ENCODE data around the gene ERBB4. TPM values are rescaled to one million over a fixed set of nuclear protein-coding genes. Genes with fewer than 3 reads are reported as not detected.
"Not testable (repeated sequence)": the region's sequence is repeated elsewhere in the genome, so short reads cannot be mapped to it uniquely, and the experiment has no call there.

The ERBB4 gene
- polyA plus RNA-seq, 6 donors from 2014 or later, result not detected

- Mint-ChIP-seq H3K36me3 (no peaks in the 10 kb centered on the region), H3K4me1 (no peaks in the 10 kb centered on the region), H3K9me3 (peaks cover 0 to 6% (median 0%) of the 10 kb centered on the region in 7 donors), H3K4me3 (no peak overlapping the region), H3K27me3 (no peaks in the 10 kb centered on the region), H3K27ac (no peak overlapping the region)
- ATAC-seq (ENCODE audit: low read depth in 2 of 2) (no peak), DNase-seq (no peak)
Observed at GRCh38 chr2:211631503-211631902, 907.1 kb downstream of the ERBB4 start.

GRCh38 chr2:211623096-211623495, 915.5 kb downstream of the ERBB4 start:
- no peak overlapping the region for H3K4me3 Mint-ChIP-seq
- H3K9me3 Mint-ChIP-seq, result peaks cover 0 to 13% (median 0%) of the 10 kb centered on the region in 7 donors
- ATAC-seq (ENCODE audit: low read depth in 2 of 2) (no peak), DNase-seq (no peak)
- no peak overlapping the region for H3K27ac Mint-ChIP-seq
- no peaks in the 10 kb centered on the region for H3K27me3 Mint-ChIP-seq
- H3K4me1 Mint-ChIP-seq, result no peaks in the 10 kb centered on the region
- no peaks in the 10 kb centered on the region for H3K36me3 Mint-ChIP-seq

- Mint-ChIP-seq H3K4me1 (no peaks in the 10 kb centered on the region), H3K4me3 (no peak overlapping the region), H3K9me3 (peaks cover 0 to 8% (median 0%) of the 10 kb centered on the region in 7 donors), H3K27me3 (no peaks in the 10 kb centered on the region), H3K27ac (no peak overlapping the region), H3K36me3 (no peaks in the 10 kb centered on the region)
- ATAC-seq (ENCODE audit: low read depth in 2 of 2), result no peak
- DNase-seq, result no peak
Observed at GRCh38 chr2:211620986-211621385, 917.6 kb downstream of the ERBB4 start.

- H3K36me3 Mint-ChIP-seq, result no peaks in the 10 kb centered on the region
- H3K27ac Mint-ChIP-seq, result no peak overlapping the region
- H3K4me1 Mint-ChIP-seq, result no peaks in the 10 kb centered on the region
- H3K27me3 Mint-ChIP-seq, result no peaks in the 10 kb centered on the region
- peaks cover 0 to 4% (median 0%) of the 10 kb centered on the region in 7 donors for H3K9me3 Mint-ChIP-seq
- no peak overlapping the region for H3K4me3 Mint-ChIP-seq
- ATAC-seq (ENCODE audit: low read depth in 2 of 2), result no peak
- DNase-seq, result no peak
Observed at GRCh38 chr2:211617803-211618202, 920.8 kb downstream of the ERBB4 start.

GRCh38 chr2:211611621-211612020, 927.0 kb downstream of the ERBB4 start:
- Mint-ChIP-seq H3K4me3 (no peak overlapping the region), H3K4me1 (no peaks in the 10 kb centered on the region), H3K36me3 (no peaks in the 10 kb centered on the region), H3K27me3 (no peaks in the 10 kb centered on the region), H3K9me3 (peaks cover 0 to 9% (median 0%) of the 10 kb centered on the region in 7 donors), H3K27ac (peak overlapping the region in 1 of 6 donors; percentile 56)
- ATAC-seq (ENCODE audit: low read depth in 2 of 2), result no peak
- DNase-seq, result no peak

GRCh38 chr2:211611061-211611518, 927.5 kb downstream of the ERBB4 start:
- peaks cover 0 to 9% (median 0%) of the 10 kb centered on the region in 7 donors for H3K9me3 Mint-ChIP-seq
- H3K27me3 Mint-ChIP-seq, result no peaks in the 10 kb centered on the region
- H3K4me3 Mint-ChIP-seq, result peak overlapping the region in 1 of 8 donors; percentile 68
- no peaks in the 10 kb centered on the region for H3K4me1 Mint-ChIP-seq
- H3K36me3 Mint-ChIP-seq, result no peaks in the 10 kb centered on the region
- ATAC-seq (ENCODE audit: low read depth in 2 of 2), result no peak
- H3K27ac Mint-ChIP-seq, result peak overlapping the region in 1 of 6 donors; percentile 56
- DNase-seq, result no peak

- ATAC-seq (ENCODE audit: low read depth in 2 of 2), result no peak
- no peaks in the 10 kb centered on the region for H3K27me3 Mint-ChIP-seq
- H3K4me3 Mint-ChIP-seq, result no peak overlapping the region
- H3K36me3 Mint-ChIP-seq, result no peaks in the 10 kb centered on the region
- no peaks in the 10 kb centered on the region for H3K4me1 Mint-ChIP-seq
- no peak for DNase-seq
- H3K9me3 Mint-ChIP-seq, result peaks cover 0 to 9% (median 0%) of the 10 kb centered on the region in 7 donors
- H3K27ac Mint-ChIP-seq, result no peak overlapping the region
Observed at GRCh38 chr2:211609127-211609526, 929.5 kb downstream of the ERBB4 start.

GRCh38 chr2:211599146-211599545, 939.5 kb downstream of the ERBB4 start:
- ATAC-seq (ENCODE audit: low read depth in 2 of 2) (no peak), DNase-seq (no peak)
- Mint-ChIP-seq H3K36me3 (no peaks in the 10 kb centered on the region), H3K27ac (no peak overlapping the region), H3K27me3 (no peaks in the 10 kb centered on the region), H3K9me3 (peaks cover 0 to 8% (median 5%) of the 10 kb centered on the region in 7 donors), H3K4me3 (no peak overlapping the region), H3K4me1 (peaks cover 0 to 2% (median 0%) of the 10 kb centered on the region in 3 donors)

GRCh38 chr2:211598238-211598637, 940.4 kb downstream of the ERBB4 start:
- no peak overlapping the region for H3K27ac Mint-ChIP-seq
- peaks cover 0 to 8% (median 5%) of the 10 kb centered on the region in 7 donors for H3K9me3 Mint-ChIP-seq
- H3K4me3 Mint-ChIP-seq, result no peak overlapping the region

GRCh38 chr2:211592006-211592405, 946.6 kb downstream of the ERBB4 start:
- H3K27ac Mint-ChIP-seq, result not testable (repeated sequence)

More at GRCh38 chr2:211598238-211598637, 940.4 kb downstream of the ERBB4 start:
- no peak for ATAC-seq (ENCODE audit: low read depth in 2 of 2)
- peaks cover 0 to 2% (median 0%) of the 10 kb centered on the region in 3 donors for H3K4me1 Mint-ChIP-seq
- DNase-seq, result no peak
- H3K27me3 Mint-ChIP-seq, result no peaks in the 10 kb centered on the region
- H3K36me3 Mint-ChIP-seq, result no peaks in the 10 kb centered on the region

GRCh38 chr2:211591426-211591825, 947.2 kb downstream of the ERBB4 start:
- DNase-seq (no peak), ATAC-seq (ENCODE audit: low read depth in 2 of 2) (no peak)
- Mint-ChIP-seq H3K9me3 (peaks cover 0 to 10% (median 0%) of the 10 kb centered on the region in 7 donors), H3K4me1 (no peaks in the 10 kb centered on the region), H3K36me3 (no peaks in the 10 kb centered on the region), H3K4me3 (no peak overlapping the region), H3K27ac (no peak overlapping the region), H3K27me3 (no peaks in the 10 kb centered on the region)

More at GRCh38 chr2:211592006-211592405, 946.6 kb downstream of the ERBB4 start:
- not testable (repeated sequence) for ATAC-seq (ENCODE audit: low read depth in 2 of 2); H3K4me1 Mint-ChIP-seq; DNase-seq; H3K36me3 Mint-ChIP-seq; H3K27me3 Mint-ChIP-seq; H3K4me3 Mint-ChIP-seq
- peaks cover 0 to 10% (median 0%) of the 10 kb centered on the region in 7 donors for H3K9me3 Mint-ChIP-seq

GRCh38 chr2:211568439-211568838, 970.2 kb downstream of the ERBB4 start:
- Mint-ChIP-seq H3K36me3 (no peaks in the 10 kb centered on the region), H3K27ac (no peak overlapping the region), H3K9me3 (peaks cover 0 to 6% (median 0%) of the 10 kb centered on the region in 7 donors), H3K4me1 (no peaks in the 10 kb centered on the region), H3K4me3 (no peak overlapping the region), H3K27me3 (no peaks in the 10 kb centered on the region)
- ATAC-seq (ENCODE audit: low read depth in 2 of 2), result no peak
- no peak for DNase-seq

GRCh38 chr2:211564441-211564840, 974.2 kb downstream of the ERBB4 start:
- no peak overlapping the region for H3K4me3 Mint-ChIP-seq
- no peaks in the 10 kb centered on the region for H3K36me3 Mint-ChIP-seq
- H3K4me1 Mint-ChIP-seq, result no peaks in the 10 kb centered on the region
- H3K9me3 Mint-ChIP-seq, result peaks cover 0 to 4% (median 0%) of the 10 kb centered on the region in 7 donors
- ATAC-seq (ENCODE audit: low read depth in 2 of 2) (no peak), DNase-seq (no peak)
- H3K27ac Mint-ChIP-seq, result no peak overlapping the region
- H3K27me3 Mint-ChIP-seq, result no peaks in the 10 kb centered on the region

GRCh38 chr2:211545582-211545981, 993.0 kb downstream of the ERBB4 start:
- H3K27me3 Mint-ChIP-seq, result no peaks in the 10 kb centered on the region
- no peak overlapping the region for H3K27ac Mint-ChIP-seq
- ATAC-seq (ENCODE audit: low read depth in 2 of 2) (no peak), DNase-seq (no peak)
- no peaks in the 10 kb centered on the region for H3K4me1 Mint-ChIP-seq
- no peaks in the 10 kb centered on the region for H3K36me3 Mint-ChIP-seq
- H3K9me3 Mint-ChIP-seq, result peaks cover 0 to 3% (median 0%) of the 10 kb centered on the region in 7 donors
- H3K4me3 Mint-ChIP-seq, result no peak overlapping the region

- Mint-ChIP-seq H3K4me1 (no peaks in the 10 kb centered on the region), H3K27me3 (no peaks in the 10 kb centered on the region), H3K36me3 (no peaks in the 10 kb centered on the region), H3K4me3 (no peak overlapping the region), H3K9me3 (peaks cover 0 to 7% (median 0%) of the 10 kb centered on the region in 7 donors), H3K27ac (no peak overlapping the region)
- ATAC-seq (ENCODE audit: low read depth in 2 of 2) (no peak), DNase-seq (no peak)
Observed at GRCh38 chr2:211534632-211535031, 1004.0 kb downstream of the ERBB4 start.

All from naive B cell (primary cell).